GM21367 (cell line): ENCODE measurements around the gene OLFML2A.
"Not testable (repeated sequence)": the region's sequence is repeated elsewhere in the genome, so short reads cannot be mapped to it uniquely, and the experiment has no call there.

Experiments used
- ATAC-seq: cut with Tn5 transposase; IDR thresholded peaks from one replicate; pipeline ENCODE4 v1.9.1; 2021; ENCODE audit not compliant: unreplicated experiment

OLFML2A gene

DNA sequence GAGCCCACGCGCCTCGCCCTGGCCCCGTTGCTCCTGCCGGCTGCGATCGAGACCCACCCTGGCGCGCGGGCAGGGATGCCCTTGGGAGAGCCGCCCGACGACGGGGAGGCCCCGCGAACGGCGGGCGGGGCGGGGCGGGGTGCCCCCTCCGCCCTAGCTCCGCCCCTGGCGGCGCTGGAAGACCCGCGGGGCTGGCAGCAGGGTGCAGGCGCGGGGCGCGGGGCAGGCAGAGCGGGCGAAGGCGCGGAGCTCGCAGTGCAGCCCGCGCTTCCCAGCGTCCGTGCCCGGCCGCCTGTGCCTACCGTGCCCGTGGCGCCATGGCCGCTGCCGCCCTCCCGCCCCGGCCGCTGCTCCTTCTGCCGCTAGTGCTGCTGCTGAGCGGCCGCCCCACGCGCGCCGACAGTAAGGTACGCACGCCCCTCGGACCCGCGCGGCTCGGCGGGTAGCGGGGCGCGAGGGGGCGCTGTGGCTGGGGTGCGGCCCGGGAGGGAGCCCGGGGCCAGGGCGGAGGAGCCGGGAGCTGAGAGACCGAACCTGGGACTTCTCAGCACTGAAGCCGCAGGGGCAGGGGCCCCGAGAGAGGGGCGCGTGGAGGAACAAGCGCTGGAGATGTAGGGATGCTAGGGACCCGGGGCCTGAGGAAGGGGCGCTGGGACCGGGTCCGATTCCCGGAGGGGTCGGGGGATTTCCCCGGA, at the start of gene OLFML2A:
OLFML2A (plus strand) TSS at position 180 of the 695 bp plus-strand sequence; CDS start at position 318, 138 bp downstream.
- ATAC-seq, result no peak

DNA sequence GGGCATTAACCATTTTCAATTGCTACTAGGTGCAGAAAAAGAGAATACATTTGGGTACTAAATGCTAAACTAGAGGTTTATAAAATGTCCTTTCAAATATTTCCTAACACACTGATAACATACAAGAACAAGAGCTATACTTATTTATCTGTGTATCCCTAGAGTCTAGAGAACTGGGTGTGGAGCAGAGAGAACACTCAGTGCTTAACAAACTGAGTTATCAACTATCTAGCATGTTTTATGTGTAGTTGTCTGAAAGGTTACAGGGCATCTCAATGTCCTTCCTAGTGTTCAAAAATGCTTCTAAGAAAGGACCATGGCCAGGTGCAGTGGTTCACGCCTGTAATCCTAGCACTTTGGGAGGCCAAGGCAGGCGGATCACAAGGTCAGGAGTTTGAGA, 46.2 kb upstream of the OLFML2A start:
- ATAC-seq, result no peak

DNA sequence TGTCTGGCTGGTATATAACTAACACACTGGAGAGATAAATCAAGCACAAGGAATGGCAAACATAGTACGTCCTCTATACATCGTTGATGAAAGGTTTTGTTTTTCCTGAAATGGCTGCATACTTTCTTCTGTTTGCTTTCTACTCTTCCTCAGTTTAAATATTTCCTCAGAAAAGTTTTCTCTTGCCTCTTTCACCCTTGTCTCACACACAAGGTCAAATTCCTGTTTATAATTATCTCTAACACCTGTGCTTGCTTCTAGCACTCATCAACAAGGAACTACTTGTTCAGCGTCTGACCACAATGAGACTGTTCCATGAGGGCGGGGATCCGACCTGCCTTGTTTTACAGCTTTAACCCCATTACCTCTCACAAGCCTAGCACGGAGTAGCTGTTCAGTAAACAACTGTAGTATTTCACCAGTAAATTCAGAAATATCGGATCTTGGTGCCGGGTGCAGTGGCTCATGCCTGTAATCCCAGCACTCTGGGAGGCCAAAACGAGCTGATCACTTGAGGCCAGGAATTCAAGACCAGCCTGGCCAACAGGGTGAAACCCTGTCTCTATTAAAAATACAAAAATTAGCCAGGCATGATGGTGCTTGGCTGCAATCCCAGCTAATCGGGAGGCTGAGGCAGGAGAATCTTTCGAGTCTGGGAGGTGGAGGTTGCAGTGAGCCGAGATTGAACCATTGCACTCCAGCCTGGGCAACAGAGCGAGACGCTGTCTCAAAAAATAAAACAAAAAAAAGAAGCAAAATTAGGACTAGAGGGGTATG, 42.8 kb upstream of the OLFML2A start:
- ATAC-seq, result no peak

DNA sequence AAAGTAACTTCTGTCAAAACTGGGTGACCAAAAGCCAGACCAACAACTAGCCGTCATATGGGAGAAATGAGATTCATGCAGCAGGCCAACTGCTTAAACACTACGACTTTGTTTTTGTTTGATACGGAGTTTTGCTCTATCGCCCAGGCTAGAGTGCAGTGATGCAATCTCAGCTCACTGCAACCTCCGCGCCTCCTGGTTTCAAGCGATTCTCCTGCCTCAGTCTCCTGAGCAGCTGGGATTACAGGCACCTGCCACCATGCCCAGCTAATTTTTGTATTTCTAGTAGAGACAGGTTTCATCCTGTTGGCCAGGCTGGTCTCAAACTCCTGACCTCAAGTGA, 42.2 kb upstream of the OLFML2A start:
- not testable (repeated sequence) for ATAC-seq

DNA sequence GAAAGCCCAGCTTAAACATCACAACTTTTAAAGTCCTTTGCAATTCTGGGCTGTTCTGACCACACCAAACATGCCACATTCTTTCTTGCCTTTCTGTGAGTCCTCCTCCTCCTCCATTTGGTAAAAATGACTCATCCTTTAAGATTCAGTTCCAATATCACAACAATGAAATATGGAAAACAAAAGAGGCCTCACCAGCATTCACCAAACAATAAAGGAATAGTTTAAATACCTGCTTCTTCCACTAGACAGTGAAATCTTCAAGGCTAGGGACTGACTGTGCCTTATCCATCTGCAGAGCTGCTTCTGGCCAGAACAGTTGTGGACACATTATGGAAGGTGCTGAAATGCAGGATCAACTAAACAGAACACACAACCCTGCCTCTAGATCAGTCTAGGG, 41.8 kb upstream of the OLFML2A start:
- ATAC-seq, result no peak

DNA sequence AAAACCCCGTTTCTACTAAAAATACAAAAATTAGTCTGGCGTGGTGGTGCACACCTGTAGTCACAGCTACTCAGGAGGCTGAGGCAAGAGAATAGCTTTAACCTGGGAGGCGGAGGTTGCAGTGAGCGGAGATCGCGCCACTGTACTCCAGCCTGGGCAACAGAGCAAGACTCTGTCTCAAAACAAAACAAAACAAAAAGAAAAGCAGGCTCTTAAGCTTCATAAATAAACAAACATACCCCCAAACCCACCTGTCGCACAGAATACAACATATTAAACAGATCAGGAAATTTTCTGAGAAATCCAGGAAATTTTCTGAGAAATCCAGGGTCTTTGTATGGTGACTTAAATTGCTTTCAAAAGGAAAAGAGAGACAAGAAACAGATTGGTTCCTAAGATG, 38.9 kb upstream of the OLFML2A start:
- not testable (repeated sequence) for ATAC-seq

DNA sequence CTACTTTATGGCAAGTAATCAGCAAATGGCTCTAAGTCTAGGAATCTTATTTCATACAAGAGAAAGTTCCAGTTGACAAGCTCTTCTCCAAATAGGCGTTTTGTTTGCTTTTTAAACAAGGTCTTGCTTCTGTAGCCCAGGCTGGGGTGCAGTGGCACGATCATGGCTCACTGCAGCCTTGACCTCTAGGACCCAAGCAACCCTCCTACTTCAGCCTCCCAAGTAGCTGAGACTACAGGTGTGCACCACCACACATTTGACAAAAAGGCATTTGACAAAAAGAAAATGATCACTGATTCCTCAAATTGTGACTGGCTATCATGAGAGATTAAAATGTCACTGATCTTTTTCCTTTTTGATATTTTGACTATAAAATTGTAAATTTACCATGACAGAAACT, 37.6 kb upstream of the OLFML2A start:
- no peak for ATAC-seq

DNA sequence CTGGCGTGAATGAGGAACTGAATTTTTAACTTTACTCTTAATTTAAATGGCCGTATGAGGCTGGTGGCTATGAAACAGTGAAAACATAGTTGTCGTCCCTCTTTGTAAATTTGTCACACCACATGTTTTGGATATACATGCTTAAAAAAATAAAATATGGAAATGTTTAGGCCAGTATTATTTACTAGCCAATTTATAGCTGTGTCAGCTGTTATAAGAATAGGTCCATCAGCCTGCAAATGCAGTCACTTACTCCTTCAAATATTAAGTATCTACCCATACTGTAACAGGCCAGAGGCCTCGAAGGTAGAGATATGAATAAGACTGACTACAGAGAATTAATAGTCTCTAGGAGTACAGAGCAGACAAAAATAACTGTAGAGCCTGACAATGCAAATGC, 35.8 kb upstream of the OLFML2A start:
- no peak for ATAC-seq

DNA sequence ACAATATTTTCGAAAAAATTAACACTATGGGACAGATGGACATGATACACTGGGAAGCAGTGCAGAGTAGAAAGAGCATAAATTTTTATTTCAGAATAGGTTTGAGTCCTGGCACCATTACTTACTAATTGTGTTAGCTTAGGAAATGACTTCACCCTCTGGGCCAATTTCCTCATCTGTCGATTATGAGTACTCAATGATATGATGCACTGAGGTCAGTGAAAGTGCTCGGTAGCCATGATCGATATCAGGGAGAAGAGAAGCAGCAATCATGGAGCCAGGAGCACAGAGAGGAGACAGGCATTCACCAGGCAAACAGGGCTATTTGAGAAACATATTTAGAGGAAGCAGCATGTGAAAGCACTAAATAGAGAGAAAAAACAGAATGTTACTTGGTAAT, 35.3 kb upstream of the OLFML2A start:
- no peak for ATAC-seq

DNA sequence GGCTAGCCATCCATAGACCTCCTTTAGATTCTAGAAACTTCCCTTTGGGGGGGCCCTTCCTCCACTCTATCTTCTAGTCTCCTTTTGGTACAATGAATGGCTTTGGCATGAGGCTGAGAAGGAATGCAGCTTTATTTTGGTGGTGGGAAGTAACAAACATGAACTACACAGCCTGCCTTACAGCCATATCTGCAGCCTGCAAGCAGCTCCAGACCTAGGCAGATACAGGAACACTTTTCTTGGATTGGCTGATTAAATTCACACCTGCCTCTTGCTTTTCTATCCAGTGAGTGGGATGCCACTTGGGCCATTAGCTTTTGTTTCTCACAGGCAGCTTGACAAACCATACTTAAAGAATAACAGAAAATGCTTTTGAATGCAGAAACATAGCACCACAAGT, 34.0 kb upstream of the OLFML2A start:
- ATAC-seq, result no peak

DNA sequence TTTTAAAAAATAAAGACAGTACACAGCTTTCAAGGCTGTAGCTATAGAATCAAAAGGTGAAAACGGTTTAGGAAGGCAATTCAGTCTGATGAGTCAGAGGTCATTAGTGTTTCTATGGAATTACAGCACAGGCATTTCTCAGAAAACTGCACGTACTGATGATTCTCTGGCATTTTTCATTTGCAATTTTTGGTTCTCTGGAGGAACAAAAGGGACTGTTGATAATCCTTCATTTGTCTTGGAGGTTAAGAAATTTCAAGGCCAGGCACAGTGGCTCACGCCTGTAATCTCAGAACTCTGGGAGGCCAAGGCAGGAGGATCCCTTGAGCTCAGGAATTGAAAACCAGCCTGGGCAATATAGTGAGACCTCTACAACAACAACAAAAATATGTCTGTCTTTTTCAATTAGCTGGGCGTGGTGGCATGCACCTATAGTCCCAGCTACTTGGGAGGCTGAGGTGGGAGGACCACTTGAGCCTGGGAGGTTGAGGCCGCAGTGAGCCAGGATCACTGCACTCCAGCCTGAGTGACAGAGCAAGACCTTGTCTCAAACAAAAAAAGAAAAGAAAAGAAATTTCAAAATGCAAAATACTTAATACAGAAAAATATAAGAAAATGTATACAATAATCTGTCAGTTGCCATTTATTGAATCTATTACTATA, 33.1 kb upstream of the OLFML2A start:
- no peak for ATAC-seq

DNA sequence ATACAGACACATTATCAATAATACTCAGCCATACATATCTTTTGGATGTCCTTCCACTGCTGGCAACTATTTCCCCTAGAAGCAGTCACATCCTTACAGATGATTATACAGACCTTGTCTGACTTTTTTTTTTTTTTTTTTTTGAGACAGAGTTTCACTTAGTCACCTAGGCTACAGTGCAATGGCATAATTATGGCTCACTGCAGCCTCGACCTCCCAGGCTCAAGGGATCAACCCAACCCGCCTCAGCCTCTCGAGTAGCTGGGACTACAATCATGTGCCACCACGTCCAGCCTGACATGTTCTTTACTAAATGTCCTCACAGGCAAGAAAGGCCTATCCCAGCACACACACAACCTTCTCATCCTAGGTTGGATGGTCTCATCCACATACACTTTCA, 29.9 kb upstream of the OLFML2A start:
- ATAC-seq, result no peak

DNA sequence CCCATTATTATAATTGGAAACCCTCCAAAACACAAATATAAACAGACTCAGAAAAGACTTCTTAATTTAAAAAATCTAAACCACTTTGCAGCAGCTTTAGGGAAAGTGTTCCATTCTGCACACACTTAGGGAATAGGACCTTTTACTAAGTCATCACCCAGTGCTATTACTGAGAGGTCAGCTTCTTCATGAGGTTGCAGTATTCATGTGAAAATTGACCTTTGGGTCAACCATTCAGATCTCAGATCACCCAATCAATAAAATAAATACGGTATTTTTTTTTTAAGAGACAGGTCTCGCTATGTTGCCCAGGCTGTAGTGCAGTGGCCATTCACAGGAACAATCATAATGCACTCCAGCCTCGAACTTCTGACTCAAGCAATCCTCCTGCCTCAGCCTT, 27.6 kb upstream of the OLFML2A start:
- no peak for ATAC-seq

DNA sequence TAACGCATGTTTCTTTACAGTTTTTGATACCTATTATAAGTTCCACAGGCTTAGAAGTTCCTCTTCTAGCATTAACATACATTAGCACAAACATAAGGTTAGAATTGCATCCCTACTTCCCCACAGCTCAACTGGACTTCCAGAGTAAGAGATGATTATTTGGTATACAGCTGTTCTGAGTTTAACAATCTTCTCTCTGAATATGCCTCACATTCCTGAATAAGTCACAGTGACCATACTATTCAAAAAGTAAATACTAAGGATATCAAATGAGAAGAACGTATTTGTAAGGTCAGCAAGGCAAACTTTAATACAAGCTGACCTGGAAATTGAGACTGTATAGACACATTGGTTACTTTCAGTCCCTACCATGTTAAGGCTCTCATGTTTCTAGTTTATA, 27.2 kb upstream of the OLFML2A start:
- ATAC-seq, result no peak

DNA sequence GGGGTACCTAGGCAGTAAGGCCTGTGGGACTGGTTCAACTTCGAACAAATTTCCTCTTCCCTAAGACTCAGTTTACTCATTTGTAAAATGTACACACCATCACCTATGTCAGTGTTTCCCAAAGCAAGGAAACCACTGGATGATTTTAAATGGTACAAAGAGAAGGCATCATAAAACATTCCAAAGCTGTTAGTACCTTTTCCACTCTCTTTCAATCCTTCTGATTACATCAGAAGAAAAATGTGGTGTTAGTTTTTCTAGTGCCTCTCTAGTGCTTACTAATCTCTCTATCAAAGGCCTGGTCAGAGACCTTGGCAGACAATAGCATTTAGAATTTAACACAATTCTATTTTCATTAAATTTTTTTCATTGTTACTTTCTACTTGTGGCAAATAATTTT, 24.0 kb upstream of the OLFML2A start:
- ATAC-seq, result no peak

DNA sequence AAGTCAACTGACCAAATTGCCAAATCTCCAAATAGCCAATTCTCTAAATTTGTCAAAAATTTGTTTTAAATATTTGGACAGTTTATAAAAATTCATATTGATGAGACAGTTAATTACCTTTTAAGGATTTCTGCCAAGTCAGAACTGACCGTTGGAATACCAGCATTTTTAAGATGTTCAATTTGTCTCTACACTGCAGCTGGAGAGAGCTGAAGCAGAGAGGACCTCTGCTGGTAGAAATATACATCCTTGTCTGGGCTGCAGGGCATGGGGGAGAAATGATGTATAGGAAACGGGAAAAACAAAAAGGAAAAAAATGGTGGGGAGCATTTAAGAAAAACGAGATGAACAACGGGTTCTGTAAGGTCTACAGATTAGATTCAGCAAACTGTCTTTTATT, 22.6 kb upstream of the OLFML2A start:
- no peak for ATAC-seq

DNA sequence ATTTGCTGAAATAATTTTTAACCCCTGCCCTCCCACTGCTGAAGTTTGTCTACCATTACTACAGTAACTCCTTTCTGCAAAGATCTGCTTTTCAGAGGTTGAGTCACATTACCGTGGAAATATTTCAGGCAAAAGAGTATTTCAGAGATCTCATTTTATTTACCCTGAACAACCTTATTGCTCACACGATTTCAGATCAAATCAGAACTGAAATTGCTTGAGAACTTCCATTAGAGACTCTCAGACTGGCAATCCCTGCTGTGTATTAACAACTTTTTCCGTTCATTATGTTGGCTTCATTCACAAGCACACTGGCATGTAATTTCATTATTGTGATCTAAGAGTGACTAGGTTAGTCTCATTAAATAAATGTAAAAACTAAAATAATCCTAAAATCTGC, 21.9 kb upstream of the OLFML2A start:
- ATAC-seq, result no peak

DNA sequence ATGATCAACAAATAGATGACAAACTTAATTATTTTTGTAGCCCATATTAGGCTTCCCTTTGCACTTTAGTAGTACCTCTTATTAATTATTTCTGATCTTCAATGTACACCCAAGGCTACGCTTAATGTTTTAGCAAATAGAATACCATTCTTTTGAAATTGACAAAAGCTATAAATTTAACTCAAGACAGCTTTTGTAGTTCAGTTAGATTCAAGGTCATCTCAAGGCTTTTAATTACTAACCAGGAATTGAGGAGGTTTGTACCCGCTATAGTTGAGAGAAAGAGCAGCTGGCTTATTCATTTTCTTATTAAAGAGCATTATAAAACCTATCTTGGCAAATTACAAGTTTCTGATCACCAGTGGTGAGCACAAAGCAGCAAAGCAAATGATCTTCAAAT, 20.9 kb upstream of the OLFML2A start:
- ATAC-seq, result no peak

DNA sequence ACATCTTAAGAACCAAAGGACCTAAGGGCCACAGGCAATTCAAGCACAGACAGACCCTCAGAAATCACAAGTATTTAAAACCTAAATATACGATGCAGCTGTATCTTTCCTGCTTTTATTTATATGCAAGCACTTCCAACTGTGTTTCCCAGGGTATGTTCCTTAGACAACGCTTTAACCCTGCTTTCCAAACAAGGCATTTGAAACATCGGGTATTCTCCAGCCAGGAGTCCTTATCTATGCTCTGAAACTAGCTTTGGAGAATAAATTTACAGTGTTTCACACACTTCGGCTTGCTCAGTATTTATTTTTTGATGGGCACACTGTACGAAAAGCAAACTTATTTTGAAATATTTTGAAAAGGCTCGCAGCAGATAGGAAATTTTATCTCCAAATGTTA, 19.3 kb upstream of the OLFML2A start:
- ATAC-seq, result no peak

DNA sequence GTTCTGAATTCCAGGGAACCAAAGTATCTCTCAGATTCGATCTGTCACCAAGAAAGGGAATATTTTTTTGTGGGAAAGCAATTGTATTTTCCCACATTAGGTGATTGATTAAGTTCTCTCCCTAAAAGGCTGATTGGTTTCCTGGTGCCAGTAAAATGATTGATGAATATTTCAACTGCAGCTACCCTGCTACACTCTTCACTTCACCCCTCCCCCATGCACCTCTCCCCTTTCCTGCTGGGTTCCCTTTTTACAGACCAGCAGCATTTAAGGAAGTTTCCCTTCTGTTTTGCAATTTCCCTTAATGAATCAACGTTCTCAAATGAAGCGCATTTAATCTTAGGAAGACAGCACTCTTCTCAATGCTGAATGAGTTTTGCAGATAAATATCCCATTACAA, 18.9 kb upstream of the OLFML2A start:
- ATAC-seq, result no peak

DNA sequence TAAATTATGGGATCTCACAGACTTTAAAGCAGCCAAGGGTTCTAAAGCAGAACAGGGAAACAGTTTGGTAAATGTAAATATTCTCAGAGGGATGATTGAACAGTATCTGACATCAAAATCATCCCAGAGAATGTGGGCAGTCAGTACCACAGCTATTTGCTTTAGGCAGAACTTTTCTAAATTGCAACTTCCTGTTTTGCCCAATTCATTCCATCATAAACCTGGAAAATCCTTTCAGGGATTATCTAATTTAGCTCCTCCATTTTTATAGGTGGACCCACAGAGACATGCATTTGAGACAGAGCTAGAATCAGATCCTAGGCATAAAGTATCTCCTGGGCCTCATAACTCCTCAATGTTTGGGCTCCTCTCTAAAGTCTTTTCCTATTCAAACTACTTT, 18.2 kb upstream of the OLFML2A start:
- no peak for ATAC-seq

DNA sequence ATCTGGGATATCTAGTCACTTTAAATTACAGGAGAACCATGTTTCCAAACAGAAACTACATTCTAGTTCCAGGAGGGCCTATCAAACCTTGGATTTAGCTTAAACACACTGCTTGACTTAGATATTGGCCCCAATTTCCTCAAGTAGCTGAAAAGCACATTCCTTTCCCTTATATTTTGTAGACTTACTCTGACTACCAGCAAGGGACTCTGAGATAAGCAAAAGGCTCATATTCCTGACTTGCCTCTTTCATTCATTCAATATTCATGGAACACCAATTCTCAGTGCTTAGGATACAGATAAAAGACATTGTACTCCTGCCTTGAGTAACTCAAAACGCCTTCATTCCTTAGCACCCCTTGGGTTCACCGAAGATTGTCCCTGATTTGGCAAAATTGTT, 17.6 kb upstream of the OLFML2A start:
- no peak for ATAC-seq
